Activated CD4-positive, alpha-beta T cell treated with anti-CD3 and anti-CD28 coated beads, Interleukin-2, amount 50 U/mL, for 24 hours (primary cell): ENCODE measurements around the gene ARHGEF3.
"Not testable (repeated sequence)": the region's sequence is repeated elsewhere in the genome, so short reads cannot be mapped to it uniquely, and the experiment has no call there.

Experiments used
- DNase-seq, 2 donors: peaks; one replicate each; pipeline ENCODE4 v3.0.0-alpha.2; 2020; ENCODE audit warnings: low read depth in 1 of 2, low spot score in 1 of 2

Gene ARHGEF3

GRCh38 chr3:56773986-56774385, 27.8 kb downstream of the ARHGEF3 start:
- DNase-seq, result no peak

DNA sequence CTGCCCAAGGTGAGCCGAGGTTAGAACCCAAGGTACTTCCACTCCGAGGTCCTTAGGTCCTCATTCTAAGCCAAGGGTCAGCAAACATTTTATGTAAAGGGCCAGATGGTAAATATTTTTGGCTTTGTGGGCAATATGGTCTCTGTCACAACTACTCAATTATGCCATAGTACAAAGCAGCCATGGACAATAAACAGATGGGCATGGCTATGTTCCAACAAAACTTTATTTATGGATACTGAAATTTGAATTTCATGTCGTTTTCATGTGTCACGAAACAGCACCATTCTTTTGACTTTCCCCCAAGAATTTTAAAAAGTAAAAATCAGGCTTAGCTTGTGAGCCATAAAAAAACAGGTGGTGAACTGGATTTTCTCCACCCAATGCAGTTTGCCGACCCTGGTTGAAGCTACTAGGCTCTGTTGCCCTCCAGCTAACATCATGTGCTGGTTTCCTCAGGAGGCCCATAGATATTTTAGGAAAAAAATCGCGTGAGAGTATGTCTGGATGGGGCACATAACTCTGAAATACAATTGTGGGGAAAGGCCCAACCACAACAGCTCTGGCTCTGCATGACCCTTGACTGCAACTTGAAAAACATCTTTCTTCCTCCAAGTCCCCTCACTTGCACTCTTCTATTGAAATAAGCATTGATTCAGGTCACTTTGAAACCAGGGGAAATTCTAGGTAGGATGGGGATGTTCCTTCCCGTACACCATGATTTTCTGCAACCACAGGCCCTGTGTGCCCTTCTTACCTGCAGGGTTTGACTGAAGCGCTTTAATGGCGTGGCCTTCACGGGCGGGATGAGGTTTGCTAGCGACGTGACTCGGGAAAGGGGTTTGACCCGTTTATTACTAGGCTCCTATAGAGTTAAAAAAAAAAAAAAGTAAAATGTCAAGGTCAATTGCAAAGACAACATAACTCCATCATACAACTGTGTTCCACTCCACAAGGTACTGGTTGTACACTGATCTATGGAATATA, 28.5 kb downstream of the ARHGEF3 start:
- DNase-seq, result no peak

- no peak for DNase-seq
These were observed 30.4 kb downstream of the ARHGEF3 start for GRCh38 chr3:56771376-56771775.

GRCh38 chr3:56769116-56769707, 32.5 kb downstream of the ARHGEF3 start:
- DNase-seq, result no peak

GRCh38 chr3:56764904-56765547, 36.7 kb downstream of the ARHGEF3 start:
- no peak for DNase-seq

GRCh38 chr3:56764184-56764583, 37.6 kb downstream of the ARHGEF3 start:
- no peak for DNase-seq

DNA sequence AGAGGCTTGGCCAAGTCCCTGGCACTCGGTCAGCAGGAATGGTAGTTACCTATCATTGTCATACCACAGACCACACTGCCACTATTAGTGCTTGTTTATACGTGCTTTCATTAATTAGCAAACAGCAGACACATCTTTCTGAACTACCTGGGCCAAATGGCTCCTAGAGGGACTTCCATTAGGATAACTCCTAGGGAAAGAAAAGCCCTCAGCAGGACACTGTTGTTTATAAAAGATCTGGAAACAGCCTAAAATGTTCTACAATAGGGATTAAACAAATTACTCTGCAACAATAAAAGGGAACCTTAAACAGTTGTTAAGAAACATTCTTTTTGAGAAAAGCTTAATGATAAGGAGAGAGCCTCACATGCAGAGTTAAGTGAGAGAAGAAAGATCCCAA, 38.5 kb downstream of the ARHGEF3 start:
- DNase-seq, result no peak

DNA sequence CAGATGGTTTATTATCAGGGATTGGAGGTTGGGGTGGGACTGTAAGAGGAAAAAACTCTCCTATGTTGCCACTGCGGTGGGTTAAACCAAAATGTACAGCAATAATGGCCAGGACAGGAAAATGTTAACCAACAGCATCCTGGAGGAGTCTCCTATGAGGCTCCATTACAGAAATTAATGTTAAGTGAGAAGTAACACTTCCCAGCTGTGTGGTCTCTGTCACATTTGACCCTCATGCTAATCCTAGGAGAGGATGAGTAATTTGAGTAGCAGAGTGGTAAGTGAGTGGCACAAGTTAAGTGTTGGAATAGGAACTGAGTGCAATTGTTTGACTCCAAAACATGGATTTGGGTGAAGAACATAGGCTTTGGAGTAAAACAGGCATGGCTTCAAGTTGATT, 39.0 kb downstream of the ARHGEF3 start:
- DNase-seq, result no peak

DNA sequence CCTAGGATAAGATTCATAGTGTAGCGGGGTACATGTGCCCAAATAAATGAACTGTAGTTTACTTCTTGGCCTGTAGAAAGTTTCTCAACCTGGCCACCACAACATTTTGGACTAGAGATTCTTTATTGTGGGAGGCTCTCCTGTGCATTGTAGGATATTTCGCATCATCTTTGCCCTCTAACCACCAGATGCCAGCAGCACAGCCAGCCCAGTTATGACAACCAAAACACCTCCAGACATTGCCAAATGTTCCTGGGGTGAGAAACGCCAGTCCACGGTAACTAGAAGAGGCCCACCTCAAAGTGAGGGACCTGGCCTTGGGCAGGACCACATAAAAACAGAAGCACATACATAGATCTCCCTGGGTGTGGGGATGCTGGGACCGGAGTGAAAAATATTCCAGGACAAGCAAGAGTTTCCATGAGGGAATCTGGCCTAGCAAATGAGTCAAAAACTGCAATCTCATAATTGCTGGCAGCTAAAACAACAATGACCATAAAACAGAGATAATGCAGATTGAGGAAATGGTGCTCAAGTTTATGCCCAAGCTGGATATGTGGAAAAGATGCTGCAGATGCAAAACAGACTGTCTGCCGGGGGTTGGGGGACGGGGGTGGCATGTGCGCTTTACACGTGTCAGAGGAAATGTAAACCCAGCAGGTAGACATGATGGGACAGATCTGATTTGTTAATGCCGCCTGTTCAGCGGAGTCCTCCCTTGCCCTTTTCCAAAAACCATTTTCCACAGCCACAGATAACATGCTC, 39.7 kb downstream of the ARHGEF3 start:
- DNase-seq, result no peak

- DNase-seq, result no peak
These were observed 40.7 kb downstream of the ARHGEF3 start for GRCh38 chr3:56761023-56761422.

DNA sequence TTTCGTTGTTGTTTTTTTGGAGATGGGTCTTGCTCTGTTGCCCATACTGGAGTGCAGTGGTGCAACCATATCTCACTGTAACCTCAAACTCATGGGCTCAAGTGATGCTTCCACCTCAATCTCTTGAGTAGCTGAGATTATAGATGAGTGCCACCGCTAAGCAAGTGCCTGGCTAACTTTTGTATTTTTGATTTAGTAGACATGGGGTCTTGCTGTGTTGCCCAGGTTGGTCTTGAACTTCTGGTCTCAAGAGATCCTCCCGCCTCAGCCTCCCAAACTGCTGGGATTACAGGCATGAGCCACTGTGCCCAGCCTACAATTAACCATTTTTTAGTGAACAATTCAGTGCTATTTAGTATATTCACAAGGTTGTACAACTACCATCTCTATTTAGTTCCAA, 42.2 kb downstream of the ARHGEF3 start:
- DNase-seq, result no peak

DNA sequence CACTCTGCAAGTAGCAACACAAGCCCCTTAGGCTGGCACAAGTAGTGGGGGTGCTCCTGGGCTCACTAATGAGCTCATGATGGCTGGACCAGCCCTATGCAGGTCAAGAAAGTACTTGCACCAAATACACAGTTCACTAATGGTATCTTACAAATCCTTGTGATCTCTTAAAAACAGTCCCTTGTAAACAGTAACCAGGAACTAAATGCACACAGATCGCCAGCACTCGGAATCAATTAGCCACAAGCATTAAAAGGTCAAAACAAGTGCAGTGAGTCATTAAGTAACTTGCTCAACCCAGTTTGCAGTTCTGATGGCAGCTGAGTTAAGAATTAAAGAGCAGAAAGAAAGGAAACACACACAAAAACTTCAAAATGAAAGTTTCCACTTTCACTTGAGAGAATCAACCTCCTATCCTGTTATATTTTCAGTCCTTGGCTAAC, 43.2 kb downstream of the ARHGEF3 start:
- peak in 1 of 2 donors; percentile 32 for DNase-seq

- DNase-seq, result not testable (repeated sequence)
These were observed 43.7 kb downstream of the ARHGEF3 start for GRCh38 chr3:56758042-56758441.

- no peak for DNase-seq
These were observed 46.9 kb downstream of the ARHGEF3 start for GRCh38 chr3:56754741-56755417.

- DNase-seq, result peak in 1 of 2 donors; percentile 58
These were observed 48.4 kb downstream of the ARHGEF3 start for GRCh38 chr3:56753206-56753820.

DNA sequence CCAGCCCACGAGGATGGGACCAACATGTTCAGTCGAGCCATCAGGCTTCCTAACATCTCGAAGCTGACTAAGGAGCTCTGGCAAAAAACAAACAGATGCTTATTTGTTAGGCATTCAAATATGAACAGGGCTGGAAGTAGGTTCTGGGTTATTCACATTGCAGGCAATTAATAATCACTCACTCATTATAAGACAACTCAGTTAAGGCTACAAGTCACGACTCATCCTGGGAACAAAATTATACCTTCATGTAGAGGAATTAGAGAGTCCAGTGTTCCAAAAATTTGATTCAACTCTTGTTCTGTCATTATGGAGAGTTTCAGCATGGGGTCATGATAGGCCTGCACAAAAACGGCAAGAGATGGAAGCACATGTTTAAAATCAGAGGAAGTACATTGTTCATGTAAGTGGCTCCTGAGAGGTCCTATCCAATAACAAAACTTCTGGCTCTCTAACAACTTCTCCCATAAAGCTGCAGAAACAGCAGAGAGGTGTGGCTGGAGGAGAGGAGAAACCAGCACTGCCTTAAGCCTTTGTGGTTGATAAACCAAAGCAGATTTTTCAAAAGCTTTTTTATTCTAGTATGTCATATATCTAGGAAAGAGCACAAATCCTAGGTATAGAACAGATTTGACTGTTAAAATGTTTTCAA, 50.6 kb downstream of the ARHGEF3 start:
- no peak for DNase-seq

- no peak for DNase-seq
These were observed 53.0 kb downstream of the ARHGEF3 start for GRCh38 chr3:56748663-56749231.

- DNase-seq, result no peak
These were observed 54.6 kb downstream of the ARHGEF3 start for GRCh38 chr3:56747150-56747549.

DNA sequence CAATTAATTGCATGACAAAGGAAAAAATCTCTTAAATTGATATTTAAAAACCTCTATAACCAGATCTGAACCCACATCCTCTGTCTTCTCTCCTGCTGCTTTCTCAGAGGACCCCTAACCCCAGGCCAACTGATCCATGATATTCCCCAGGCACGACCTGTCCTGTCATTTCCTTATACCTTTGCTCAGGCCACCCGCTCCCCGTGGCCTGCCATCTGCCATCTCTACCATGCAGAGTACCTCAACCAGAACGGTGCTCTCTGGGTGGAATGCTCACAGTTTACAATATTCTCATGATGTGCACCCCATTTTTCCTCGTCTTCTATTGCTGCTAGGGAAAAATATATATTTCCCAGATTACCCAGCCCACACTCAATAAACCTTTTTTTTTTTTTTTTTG, 57.7 kb downstream of the ARHGEF3 start:
- DNase-seq, result no peak
